Measurements from ENCODE around the gene PRMT5.

PRMT5 gene

GRCh38 chr14:22898302-22899090, 30.7 kb downstream of the PRMT5 start:
- in situ Hi-C loops (cut with MboI; ENCODE audit: low sequenced_read_pairs) = no loop called here

- in situ Hi-C loops (cut with MboI; ENCODE audit: low sequenced_read_pairs) = no loop called here
Measured at GRCh38 chr14:22897357-22897756, 31.8 kb downstream of the PRMT5 start.

DNA sequence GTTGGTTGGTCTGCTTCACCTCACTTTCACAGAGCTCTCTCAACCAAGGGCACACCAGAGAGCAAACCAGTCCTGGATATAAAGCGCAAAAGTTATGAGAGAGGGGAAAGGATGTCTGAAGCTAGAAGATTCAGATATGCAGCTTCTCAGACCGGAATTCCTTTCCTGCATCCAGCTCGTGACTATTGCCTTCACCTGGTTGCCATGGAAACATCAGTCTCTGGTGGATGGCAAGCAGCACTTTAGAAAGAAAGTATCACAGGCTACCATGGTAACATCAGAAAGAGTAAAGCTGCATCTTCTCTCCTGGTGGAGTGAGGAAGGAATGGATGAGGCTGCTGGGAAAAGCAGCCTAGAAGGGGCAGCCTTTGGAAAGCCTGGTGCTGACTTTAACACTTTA, 32.4 kb downstream of the PRMT5 start:
- in situ Hi-C loops (cut with MboI; ENCODE audit: low sequenced_read_pairs) = no loop called here

DNA sequence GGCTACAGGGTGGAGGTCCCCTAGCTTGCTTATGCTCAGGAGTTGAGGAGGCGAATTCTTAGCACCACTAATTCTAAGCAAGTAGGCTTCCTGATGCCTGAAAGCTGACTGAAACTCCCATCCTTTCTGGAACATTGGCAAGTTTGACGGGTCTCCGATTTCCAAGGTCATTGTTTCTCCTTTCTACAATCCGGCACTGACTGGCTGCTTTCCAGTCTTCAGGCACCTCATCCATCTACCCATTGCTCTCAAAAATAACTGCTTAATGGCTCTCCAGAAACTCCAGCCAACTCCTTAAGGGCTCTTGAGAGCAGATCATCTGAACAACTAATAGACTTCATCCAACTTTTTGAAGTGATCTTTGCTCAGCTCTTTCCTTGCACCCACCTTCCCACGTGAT, 32.8 kb downstream of the PRMT5 start:
- in situ Hi-C loops (cut with MboI; ENCODE audit: low sequenced_read_pairs) = no loop called here

DNA sequence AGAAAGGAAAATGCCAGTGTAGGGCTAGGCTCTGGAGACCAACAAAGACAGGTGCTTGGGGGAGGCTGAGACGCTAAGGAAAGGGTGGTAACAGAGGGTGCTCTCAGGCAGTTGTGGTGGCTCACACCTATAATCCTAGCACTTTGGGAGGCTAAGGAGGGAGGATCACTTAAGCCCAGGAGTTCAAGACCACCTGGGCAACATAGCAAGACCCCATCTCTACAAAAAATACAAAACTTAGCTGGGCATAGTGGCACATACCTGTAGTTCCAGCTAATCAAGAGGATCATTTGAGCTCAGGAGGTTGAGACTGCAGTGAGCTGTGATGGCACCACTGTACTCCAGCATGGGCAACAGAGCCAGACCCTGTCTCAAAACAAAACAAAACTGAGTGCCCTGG, 33.8 kb downstream of the PRMT5 start:
- in situ Hi-C loops (cut with MboI; ENCODE audit: low sequenced_read_pairs) = no loop called here

- in situ Hi-C loops (cut with MboI; ENCODE audit: low sequenced_read_pairs) = no loop called here
Measured at GRCh38 chr14:22893706-22894105, 35.5 kb downstream of the PRMT5 start.

GRCh38 chr14:22892488-22892887, 36.7 kb downstream of the PRMT5 start:
- in situ Hi-C loops (cut with MboI; ENCODE audit: low sequenced_read_pairs) = no loop called here

DNA sequence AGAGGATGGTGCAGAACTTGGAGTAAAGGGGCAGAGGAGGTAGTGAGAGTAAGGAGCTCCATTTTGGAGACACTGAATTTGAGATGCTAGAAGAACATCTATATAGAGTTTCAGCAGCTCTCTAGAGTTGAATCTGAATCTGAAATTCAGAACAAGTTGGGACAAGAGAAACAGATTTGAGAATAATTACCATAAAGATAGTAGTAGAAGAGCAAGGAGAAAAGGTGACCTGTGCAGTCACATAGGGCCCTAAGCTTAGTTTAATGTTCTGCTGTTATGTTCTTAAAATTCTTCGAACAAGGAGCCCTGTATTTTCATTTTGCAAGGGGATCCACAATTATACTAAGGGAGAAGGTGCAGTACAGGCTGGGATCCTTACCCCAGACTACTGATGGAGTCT, 38.8 kb downstream of the PRMT5 start:
- in situ Hi-C loops (cut with MboI; ENCODE audit: low sequenced_read_pairs) = no loop called here

- in situ Hi-C loops (cut with MboI; ENCODE audit: low sequenced_read_pairs) = no loop called here
Measured at GRCh38 chr14:22888662-22889061, 40.5 kb downstream of the PRMT5 start.

- in situ Hi-C loops (cut with MboI; ENCODE audit: low sequenced_read_pairs) = no loop called here
Measured at GRCh38 chr14:22887990-22888378, 41.2 kb downstream of the PRMT5 start.

DNA sequence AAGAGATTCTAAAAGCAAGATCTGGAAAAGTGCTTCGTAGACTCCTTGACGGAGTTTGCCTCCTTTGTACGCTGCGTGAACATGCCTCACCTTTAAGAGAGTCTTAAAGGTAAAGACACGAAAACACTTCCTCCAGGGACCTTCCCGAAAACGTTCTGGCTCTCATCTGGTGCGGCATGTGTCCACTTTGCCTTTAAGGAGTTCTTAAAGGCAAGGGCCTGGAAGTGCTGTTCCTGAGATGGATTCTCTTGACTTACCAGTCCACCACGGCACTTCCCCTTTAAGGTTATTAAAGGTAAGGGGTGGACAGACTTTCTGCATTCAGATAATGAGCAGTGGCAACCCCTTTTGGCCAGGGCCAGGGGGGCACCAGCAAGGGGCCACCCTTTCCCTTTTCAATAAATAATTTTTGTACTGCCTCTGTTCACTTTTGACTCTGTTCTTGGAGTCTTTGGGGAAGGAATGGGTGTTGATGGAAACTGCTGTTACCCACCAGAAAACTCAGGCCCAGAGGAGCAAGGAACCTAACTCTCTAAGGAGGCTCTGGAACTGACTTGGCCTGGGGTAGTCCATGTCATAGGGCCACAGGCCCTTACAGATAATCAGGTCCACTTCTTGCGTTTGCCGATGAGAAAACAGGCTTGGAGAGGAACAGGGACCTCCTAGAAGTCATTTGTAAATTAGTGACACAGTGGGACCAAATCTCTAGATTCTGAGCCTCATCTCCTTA, 41.8 kb downstream of the PRMT5 start:
- in situ Hi-C loops (cut with MboI; ENCODE audit: low sequenced_read_pairs) = no loop called here

- in situ Hi-C loops (cut with MboI; ENCODE audit: low sequenced_read_pairs) = no loop called here
Measured at GRCh38 chr14:22886500-22887259, 42.5 kb downstream of the PRMT5 start.

DNA sequence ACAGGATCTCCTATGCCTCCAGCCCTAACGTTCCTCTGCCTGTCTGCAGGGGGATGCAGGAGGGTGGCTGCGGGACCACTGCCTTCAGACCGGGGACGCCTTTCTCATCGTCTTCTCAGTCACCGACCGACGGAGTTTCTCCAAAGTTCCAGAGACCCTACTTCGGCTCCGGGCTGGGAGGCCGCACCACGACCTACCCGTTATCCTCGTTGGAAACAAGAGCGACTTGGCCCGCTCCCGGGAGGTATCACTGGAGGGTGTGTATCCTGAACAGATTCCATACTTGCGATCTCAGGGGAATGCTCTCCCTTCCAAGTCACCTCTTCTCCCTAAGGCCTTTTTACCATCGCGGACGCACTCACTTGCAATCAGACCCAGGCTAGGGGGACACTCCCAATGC, 43.2 kb downstream of the PRMT5 start:
- in situ Hi-C loops (cut with MboI; ENCODE audit: low sequenced_read_pairs) = no loop called here

- in situ Hi-C loops (cut with MboI; ENCODE audit: low sequenced_read_pairs) = no loop called here
Measured at GRCh38 chr14:22884738-22885523, 44.2 kb downstream of the PRMT5 start.

- in situ Hi-C loops (cut with MboI; ENCODE audit: low sequenced_read_pairs) = no loop called here
Measured at GRCh38 chr14:22884076-22884737, 45.0 kb downstream of the PRMT5 start.

DNA sequence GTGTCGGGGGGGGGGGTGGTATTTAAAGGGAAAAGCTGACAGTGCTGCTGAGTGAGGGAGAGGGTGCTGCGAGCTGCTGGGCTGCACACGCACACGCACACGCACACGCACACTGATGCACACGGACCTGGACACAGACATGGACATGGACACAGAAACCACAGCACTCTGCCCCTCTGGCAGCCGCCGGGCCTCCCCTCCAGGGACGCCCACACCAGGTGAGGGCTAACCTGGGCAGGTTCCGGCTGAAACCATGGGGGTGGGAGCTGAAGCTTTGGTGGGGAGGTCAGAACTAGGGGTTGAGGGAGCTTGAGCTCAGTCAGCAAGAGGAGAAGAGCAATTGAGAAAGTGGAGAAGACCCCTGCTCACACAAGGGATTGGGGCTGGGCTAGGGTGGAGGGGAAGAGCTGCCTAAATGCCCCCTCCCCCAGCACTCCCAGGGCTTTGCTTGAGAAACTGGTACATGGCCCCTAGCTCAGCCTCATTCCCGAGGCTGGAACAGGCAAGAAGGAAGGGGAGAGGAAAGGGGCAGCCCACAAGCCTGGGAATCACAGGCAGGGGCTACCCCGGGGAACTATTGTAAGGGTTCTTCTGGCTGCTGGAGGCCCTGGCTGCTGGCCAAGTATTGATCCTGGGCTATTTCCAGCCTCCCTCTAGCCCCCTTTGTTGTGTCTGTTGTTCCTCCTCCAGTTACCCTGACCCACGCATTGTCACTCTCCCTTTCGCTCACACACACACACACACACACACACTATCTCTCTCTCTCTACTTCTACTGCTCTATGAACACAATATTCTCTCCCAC, 45.8 kb downstream of the PRMT5 start, which contains the start of gene REM2:
Gene REM2, plus strand, starts transcription at position 50 of the 804 bp plus-strand sequence. Its CDS starts 66 bp downstream, at position 116.
- in situ Hi-C loops (cut with MboI; ENCODE audit: low sequenced_read_pairs) = no loop called here

- in situ Hi-C loops (cut with MboI; ENCODE audit: low sequenced_read_pairs) = no loop called here
Measured at GRCh38 chr14:22882529-22883172, 46.5 kb downstream of the PRMT5 start.

GRCh38 chr14:22882064-22882463, 47.1 kb downstream of the PRMT5 start:
- in situ Hi-C loops (cut with MboI; ENCODE audit: low sequenced_read_pairs) = no loop called here

Data from hTERT RPE-1 (cell line).